ENCODE data around the gene TMC2. TPM values are rescaled to one million over a fixed set of nuclear protein-coding genes. Genes with fewer than 3 reads are reported as not detected.
"Not testable (repeated sequence)": the region's sequence is repeated elsewhere in the genome, so short reads cannot be mapped to it uniquely, and the experiment has no call there.

TMC2 gene
- polyA plus RNA-seq, 1 of the 3 experiments (the other 2 are of a cell fraction), result not detected

GRCh38 chr20:2673453-2673852, 137.1 kb downstream of the TMC2 start:
- ChIA-PET CTCF (interaction anchor here (0.8 to 2.8 kb wide), 7 partner anchors 14 to 327 kb away, joined by 3 to 16 read pairs (median 4); no protein-coding TSS in a partner anchor), POLR2A (no interaction called here)
- H3F3A ChIP-seq (replicated peaks; ENCODE audit: insufficient read depth), result no peaks in the 10 kb centered on the region
- no peak overlapping the region for H3K4me2 ChIP-seq
- no peak overlapping the region for H2AFZ ChIP-seq (ENCODE audit: low read depth)
- no peaks in the 10 kb centered on the region for H3K9me3 ChIP-seq
- no peaks in the 10 kb centered on the region for H4K20me1 ChIP-seq (ENCODE audit: insufficient read depth)
- no peak overlapping the region for H3K27ac ChIP-seq (ENCODE audit: low read depth in 2 of 2, low read length in 1 of 2)
- no peak for DNase-seq
- H3K9ac ChIP-seq, result no peak overlapping the region
- H3K4me1 ChIP-seq (ENCODE audit: control insufficient read depth in 1 of 2, insufficient read depth in 2 of 2, low read depth in 1 of 2, low read length in 1 of 2), result no peaks in the 10 kb centered on the region
- H3K9me2 ChIP-seq, result no peaks in the 10 kb centered on the region
- H3K79me2 ChIP-seq (ENCODE audit: insufficient read depth), result no peaks in the 10 kb centered on the region
- TF ChIP-seq TCF12 (IDR thresholded peaks at IDR 0.05) (no peak), SMC3 (IDR thresholded peaks at IDR 0.05; ENCODE audit: low read depth, low read length) (no peak), MAX (IDR thresholded peaks at IDR 0.05; ENCODE audit: low read depth) (no peak)
- H3K27me3 ChIP-seq (ENCODE audit: insufficient read depth), result no peaks in the 10 kb centered on the region
- WGBS (ENCODE audit: low lambda C conversion rate), result 57% methylated on average over 3 of the region's 4 CpGs
- H3K36me3 ChIP-seq (replicated peaks in 1 of 2; ENCODE audit: control insufficient read depth in 1 of 2, insufficient read depth in 2 of 2, low read length in 1 of 2), result no peaks in the 10 kb centered on the region
- H3K4me3 ChIP-seq (ENCODE audit: low read depth in 2 of 2, low read length in 1 of 2), result no peak overlapping the region

- no peaks in the 10 kb centered on the region for H3K36me3 ChIP-seq (replicated peaks in 1 of 2; ENCODE audit: control insufficient read depth in 1 of 2, insufficient read depth in 2 of 2, low read length in 1 of 2)
- H4K20me1 ChIP-seq (ENCODE audit: insufficient read depth), result no peaks in the 10 kb centered on the region
- ChIA-PET POLR2A (no interaction called here), CTCF (no interaction called here)
- no peaks in the 10 kb centered on the region for H3K9me2 ChIP-seq
- H3K79me2 ChIP-seq (ENCODE audit: insufficient read depth), result no peaks in the 10 kb centered on the region
- H3K9ac ChIP-seq, result no peak overlapping the region
- H3K4me3 ChIP-seq (ENCODE audit: low read depth in 2 of 2, low read length in 1 of 2), result no peak overlapping the region
- no peaks in the 10 kb centered on the region for H3K9me3 ChIP-seq
- H3K27ac ChIP-seq (ENCODE audit: low read depth in 2 of 2, low read length in 1 of 2), result no peak overlapping the region
- no peaks in the 10 kb centered on the region for H3F3A ChIP-seq (replicated peaks; ENCODE audit: insufficient read depth)
- H3K4me2 ChIP-seq, result no peak overlapping the region
- H3K4me1 ChIP-seq (ENCODE audit: control insufficient read depth in 1 of 2, insufficient read depth in 2 of 2, low read depth in 1 of 2, low read length in 1 of 2), result no peaks in the 10 kb centered on the region
- no peak for DNase-seq
- WGBS (ENCODE audit: low lambda C conversion rate), result 43% methylated on average over 4 of the region's 4 CpGs
- H2AFZ ChIP-seq (ENCODE audit: low read depth), result no peak overlapping the region
- TF ChIP-seq TEAD4 (IDR thresholded peaks at IDR 0.05; ENCODE audit: borderline replicate concordance, insufficient read depth) (no peak), NRF1 (IDR thresholded peaks at IDR 0.05; ENCODE audit: low read depth, low read length) (no peak), TAF1 (IDR thresholded peaks at IDR 0.05; ENCODE audit: borderline replicate concordance, low read depth, low read length) (no peak), MEF2A (IDR thresholded peaks at IDR 0.05; ENCODE audit: borderline replicate concordance, low read depth) (no peak), POLR2AphosphoS5 (IDR thresholded peaks at IDR 0.05; ENCODE audit: low read depth, low read length) (no peak)
- H3K27me3 ChIP-seq (ENCODE audit: insufficient read depth), result no peaks in the 10 kb centered on the region; the same call in 1 of the 2 replicates
These were observed 143.7 kb downstream of the TMC2 start for GRCh38 chr20:2680046-2680445.

GRCh38 chr20:2682040-2682439, 145.7 kb downstream of the TMC2 start:
- H3K9ac ChIP-seq; H3K4me1 ChIP-seq (ENCODE audit: control insufficient read depth in 1 of 2, insufficient read depth in 2 of 2, low read depth in 1 of 2, low read length in 1 of 2); H3K79me2 ChIP-seq (ENCODE audit: insufficient read depth); H4K20me1 ChIP-seq (ENCODE audit: insufficient read depth); H2AFZ ChIP-seq (ENCODE audit: low read depth); H3K4me3 ChIP-seq (ENCODE audit: low read depth in 2 of 2, low read length in 1 of 2); H3K9me3 ChIP-seq; POLR2A ChIA-PET; H3K27me3 ChIP-seq (ENCODE audit: insufficient read depth); H3K9me2 ChIP-seq; H3K36me3 ChIP-seq (replicated peaks in 1 of 2; ENCODE audit: control insufficient read depth in 1 of 2, insufficient read depth in 2 of 2, low read length in 1 of 2); H3F3A ChIP-seq (replicated peaks; ENCODE audit: insufficient read depth); H3K4me2 ChIP-seq; H3K27ac ChIP-seq (ENCODE audit: low read depth in 2 of 2, low read length in 1 of 2); DNase-seq; CTCF ChIA-PET: not testable (repeated sequence)
- 62% methylated on average over 3 of the region's 3 CpGs for WGBS (ENCODE audit: low lambda C conversion rate)

GRCh38 chr20:2684817-2685216, 148.4 kb downstream of the TMC2 start:
- POLR2A ChIA-PET, result interaction anchor here (1.5 kb wide), 1 partner anchor 32 kb away, joined by 4 read pairs; the partner anchor contains the start of gene NOP56
- DNase-seq; H3K9me2 ChIP-seq; H3K4me2 ChIP-seq; H3K27ac ChIP-seq (ENCODE audit: low read depth in 2 of 2, low read length in 1 of 2); H2AFZ ChIP-seq (ENCODE audit: low read depth); H3K27me3 ChIP-seq (ENCODE audit: insufficient read depth); H3K79me2 ChIP-seq (ENCODE audit: insufficient read depth); H3K9ac ChIP-seq; H3K36me3 ChIP-seq (replicated peaks in 1 of 2; ENCODE audit: control insufficient read depth in 1 of 2, insufficient read depth in 2 of 2, low read length in 1 of 2); H3K4me1 ChIP-seq (ENCODE audit: control insufficient read depth in 1 of 2, insufficient read depth in 2 of 2, low read depth in 1 of 2, low read length in 1 of 2); H3K9me3 ChIP-seq; H4K20me1 ChIP-seq (ENCODE audit: insufficient read depth); H3F3A ChIP-seq (replicated peaks; ENCODE audit: insufficient read depth); H3K4me3 ChIP-seq (ENCODE audit: low read depth in 2 of 2, low read length in 1 of 2): not testable (repeated sequence)
- 68% methylated on average over 4 of the region's 4 CpGs for WGBS (ENCODE audit: low lambda C conversion rate)
- CTCF ChIA-PET, result interaction anchor here (1.6 kb wide), 1 partner anchor 115 kb away, joined by 3 read pairs; no protein-coding TSS in a partner anchor
